ENCODE measurements around the gene SLC17A8. TPM values are rescaled to one million over a fixed set of nuclear protein-coding genes. Genes with fewer than 3 reads are reported as not detected.

Gene SLC17A8
- total RNA-seq, 1 donor from 2014 or later, result not detected

Other genes starting within 250 kb of the SLC17A8 start
- 11.0 and 11.6 TPM in 2 replicates for gene BLTP3B, start 214.2 kb upstream of the SLC17A8 start, total RNA-seq
- 25.3 and 35.7 TPM in 2 replicates for gene ACTR6, start 156.3 kb upstream of the SLC17A8 start, total RNA-seq
- gene DEPDC4, start 90.0 kb upstream of the SLC17A8 start, total RNA-seq, result 0.14 and 1.0 TPM in 2 replicates
- gene SCYL2, start 89.9 kb upstream of the SLC17A8 start, total RNA-seq, result 39.0 and 47.5 TPM in 2 replicates
- 0.13 and 0.14 TPM in 2 replicates for gene NR1H4, start 116.8 kb downstream of the SLC17A8 start, total RNA-seq
- gene GAS2L3, start 216.6 kb downstream of the SLC17A8 start, total RNA-seq, result 2.5 and 7.3 TPM in 2 replicates